ENCODE measurements around the gene RHOXF2B. TPM values are rescaled to one million over a fixed set of nuclear protein-coding genes. Genes with fewer than 3 reads are reported as not detected.
"Not testable (repeated sequence)": the region's sequence is repeated elsewhere in the genome, so short reads cannot be mapped to it uniquely, and the experiment has no call there.

RHOXF2B gene
- total and polyA plus RNA-seq, 12 donors = not detected

GRCh38 chrX:120109378-120109777 is 31.9 kb upstream of the RHOXF2B start:
- Histone ChIP-seq H3K27ac (no peak overlapping the region), H3K36me3 (no peaks in the 10 kb centered on the region), H3K4me3 (no peak overlapping the region), H3K4me1 (no peaks in the 10 kb centered on the region), H3K27me3 (peaks cover 0 to 7% (median 0%) of the 10 kb centered on the region in 7 donors), H3K9me3 (no peaks in the 10 kb centered on the region)
- no peak for DNase-seq
- intact Hi-C loops (cut with DNase I) = no loop called here
- no peak for ATAC-seq
- 69 to 71% methylated on average over 1 of the region's 1 CpG for WGBS, 2 donors
- TF ChIP-seq CTCF (IDR thresholded peaks at IDR 0.05) = no peak

GRCh38 chrX:120104707-120105106 is 27.2 kb upstream of the RHOXF2B start:
- H3K9me3 ChIP-seq = peaks cover 0 to 28% (median 4%) of the 10 kb centered on the region in 11 donors
- 93 to 100% methylated on average over 2 of the region's 2 CpGs for WGBS, 2 donors
- H3K27me3 ChIP-seq; H3K36me3 ChIP-seq; intact Hi-C loops (cut with DNase I); H3K4me1 ChIP-seq; H3K4me3 ChIP-seq; ATAC-seq; H3K27ac ChIP-seq; DNase-seq: not testable (repeated sequence)

- WGBS, 2 donors = 78 to 100% methylated on average over 2 of the region's 2 CpGs
- peaks cover 0 to 28% (median 4%) of the 10 kb centered on the region in 11 donors for H3K9me3 ChIP-seq
- H3K36me3 ChIP-seq; H3K27me3 ChIP-seq; ATAC-seq; H3K27ac ChIP-seq; intact Hi-C loops (cut with DNase I); H3K4me3 ChIP-seq; DNase-seq; H3K4me1 ChIP-seq: not testable (repeated sequence)
Measured at GRCh38 chrX:120101057-120101456, 23.6 kb upstream of the RHOXF2B start.

GRCh38 chrX:120090208-120090607 is 12.7 kb upstream of the RHOXF2B start:
- H3K27me3 ChIP-seq = peaks cover 0 to 9% (median 0%) of the 10 kb centered on the region in 7 donors
- H3K36me3 ChIP-seq = no peaks in the 10 kb centered on the region
- H3K4me3 ChIP-seq = no peak overlapping the region
- no peak for ATAC-seq
- peaks cover 0 to 3% (median 0%) of the 10 kb centered on the region in 9 donors for H3K4me1 ChIP-seq
- no peak overlapping the region for H3K27ac ChIP-seq
- intact Hi-C loops (cut with DNase I) = loop anchor here in 2 of 10 donors (10.0 kb wide), 1 partner anchor 125 kb away; no protein-coding TSS in a partner anchor
- no peak for TF ChIP-seq CTCF (IDR thresholded peaks at IDR 0.05)
- WGBS, 2 donors = 75 to 88% methylated on average over 2 of the region's 2 CpGs
- H3K9me3 ChIP-seq = no peaks in the 10 kb centered on the region
- no peak for DNase-seq

GRCh38 chrX:120087289-120088017 is 10.0 kb upstream of the RHOXF2B start:
- ATAC-seq = no peak
- 54 to 64% methylated on average over 10 of the region's 10 CpGs for WGBS, 2 donors
- no peaks in the 10 kb centered on the region for H3K36me3 ChIP-seq
- H3K4me1 ChIP-seq = peaks cover 0 to 3% (median 0%) of the 10 kb centered on the region in 9 donors
- H3K4me3 ChIP-seq = peak overlapping the region in 3 of 10 donors; percentile 10 to 17 (median 11)
- DNase-seq = no peak
- H3K27ac ChIP-seq = no peak overlapping the region
- no peak for TF ChIP-seq CTCF (IDR thresholded peaks at IDR 0.05)
- no peaks in the 10 kb centered on the region for H3K27me3 ChIP-seq
- no peaks in the 10 kb centered on the region for H3K9me3 ChIP-seq
- intact Hi-C loops (cut with DNase I) = no loop called here

- intact Hi-C loops (cut with DNase I); H3K27ac ChIP-seq; H3K9me3 ChIP-seq; H3K27me3 ChIP-seq; H3K36me3 ChIP-seq; DNase-seq; H3K4me1 ChIP-seq; H3K4me3 ChIP-seq: not testable (repeated sequence)
- ATAC-seq = peak in 4 of 8 donors; percentile 22 to 63 (median 40)
- WGBS, 2 donors = no CpG with 5 or more reads among the region's 12 CpGs
Measured at GRCh38 chrX:120085553-120086185, 8.2 kb upstream of the RHOXF2B start.

GRCh38 chrX:120066169-120066568 is 11.3 kb downstream of the RHOXF2B start:
- intact Hi-C loops (cut with DNase I); H3K36me3 ChIP-seq; H3K4me1 ChIP-seq; DNase-seq; H3K27ac ChIP-seq; H3K4me3 ChIP-seq; ATAC-seq; H3K27me3 ChIP-seq; H3K9me3 ChIP-seq: not testable (repeated sequence)
- WGBS, 2 donors = 85 to 92% methylated on average over 1 of the region's 1 CpG

GRCh38 chrX:120042712-120043111 is 34.8 kb downstream of the RHOXF2B start:
- H3K9me3 ChIP-seq; ATAC-seq; H3K27me3 ChIP-seq; H3K4me3 ChIP-seq; H3K36me3 ChIP-seq; H3K27ac ChIP-seq; DNase-seq; intact Hi-C loops (cut with DNase I); H3K4me1 ChIP-seq: not testable (repeated sequence)
- WGBS, 2 donors = no CpG with 5 or more reads among the region's 6 CpGs

Data from heart right ventricle (tissue), 16 donors.